ENCODE results near the gene CHST11. TPM values are rescaled to one million over a fixed set of nuclear protein-coding genes. Genes with fewer than 3 reads are reported as not detected.

CHST11 gene
- total RNA-seq, 3 donors from 2014 or later: 12.5 to 16.4 (median 15.5) TPM

GRCh38 chr12:104460041-104460719 is 3.4 kb downstream of the CHST11 start:
- intact Hi-C loops (cut with DNase I; ENCODE audit: low total_unique reads): loop anchor here (2.0 kb wide), 1 partner anchor 307 kb away; no protein-coding TSS in a partner anchor
- Histone ChIP-seq H3K4me3 (no peak overlapping the region), H3K4me1 (no peaks in the 10 kb centered on the region), H3K27ac (no peak overlapping the region), H3K36me3 (no peaks in the 10 kb centered on the region), H3K9me3 (no peaks in the 10 kb centered on the region), H3K27me3 (no peaks in the 10 kb centered on the region)
- TF ChIP-seq POLR2A (IDR thresholded peaks at IDR 0.05) (no peak), POLR2AphosphoS5 (IDR thresholded peaks at IDR 0.05) (no peak)
- TF ChIP-seq, protein P1, sequence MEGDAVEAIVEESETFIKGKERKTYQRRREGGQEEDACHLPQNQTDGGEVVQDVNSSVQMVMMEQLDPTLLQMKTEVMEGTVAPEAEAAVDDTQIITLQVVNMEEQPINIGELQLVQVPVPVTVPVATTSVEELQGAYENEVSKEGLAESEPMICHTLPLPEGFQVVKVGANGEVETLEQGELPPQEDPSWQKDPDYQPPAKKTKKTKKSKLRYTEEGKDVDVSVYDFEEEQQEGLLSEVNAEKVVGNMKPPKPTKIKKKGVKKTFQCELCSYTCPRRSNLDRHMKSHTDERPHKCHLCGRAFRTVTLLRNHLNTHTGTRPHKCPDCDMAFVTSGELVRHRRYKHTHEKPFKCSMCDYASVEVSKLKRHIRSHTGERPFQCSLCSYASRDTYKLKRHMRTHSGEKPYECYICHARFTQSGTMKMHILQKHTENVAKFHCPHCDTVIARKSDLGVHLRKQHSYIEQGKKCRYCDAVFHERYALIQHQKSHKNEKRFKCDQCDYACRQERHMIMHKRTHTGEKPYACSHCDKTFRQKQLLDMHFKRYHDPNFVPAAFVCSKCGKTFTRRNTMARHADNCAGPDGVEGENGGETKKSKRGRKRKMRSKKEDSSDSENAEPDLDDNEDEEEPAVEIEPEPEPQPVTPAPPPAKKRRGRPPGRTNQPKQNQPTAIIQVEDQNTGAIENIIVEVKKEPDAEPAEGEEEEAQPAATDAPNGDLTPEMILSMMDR (IDR thresholded peaks at IDR 0.05): no peak
- no peak for DNase-seq (ENCODE audit: low spot score in 2 of 2)

- Histone ChIP-seq H3K9me3 (no peaks in the 10 kb centered on the region), H3K4me3 (no peak overlapping the region), H3K4me1 (no peaks in the 10 kb centered on the region), H3K27ac (no peak overlapping the region), H3K27me3 (no peaks in the 10 kb centered on the region), H3K36me3 (no peaks in the 10 kb centered on the region)
- no peak for TF ChIP-seq POLR2A (IDR thresholded peaks at IDR 0.05)
- no peak for TF ChIP-seq POLR2AphosphoS5 (IDR thresholded peaks at IDR 0.05)
- TF ChIP-seq, protein P1 (IDR thresholded peaks at IDR 0.05): no peak
- intact Hi-C loops (cut with DNase I; ENCODE audit: low total_unique reads): loop anchor here (2.0 kb wide), 1 partner anchor 306 kb away; no protein-coding TSS in a partner anchor
- DNase-seq (ENCODE audit: low spot score in 2 of 2): no peak
These were observed 4.4 kb downstream of the CHST11 start for GRCh38 chr12:104460973-104461698.

GRCh38 chr12:104462325-104462724 is 5.6 kb downstream of the CHST11 start:
- no peaks in the 10 kb centered on the region for H3K4me1 ChIP-seq
- H3K27me3 ChIP-seq: no peaks in the 10 kb centered on the region
- DNase-seq (ENCODE audit: low spot score in 2 of 2): no peak
- no peaks in the 10 kb centered on the region for H3K36me3 ChIP-seq
- H3K27ac ChIP-seq: no peak overlapping the region
- intact Hi-C loops (cut with DNase I; ENCODE audit: low total_unique reads): no loop called here
- no peak overlapping the region for H3K4me3 ChIP-seq
- TF ChIP-seq, protein P1 (IDR thresholded peaks at IDR 0.05): no peak
- no peak for TF ChIP-seq POLR2AphosphoS5 (IDR thresholded peaks at IDR 0.05)
- no peak for TF ChIP-seq POLR2A (IDR thresholded peaks at IDR 0.05)
- no peaks in the 10 kb centered on the region for H3K9me3 ChIP-seq

DNA sequence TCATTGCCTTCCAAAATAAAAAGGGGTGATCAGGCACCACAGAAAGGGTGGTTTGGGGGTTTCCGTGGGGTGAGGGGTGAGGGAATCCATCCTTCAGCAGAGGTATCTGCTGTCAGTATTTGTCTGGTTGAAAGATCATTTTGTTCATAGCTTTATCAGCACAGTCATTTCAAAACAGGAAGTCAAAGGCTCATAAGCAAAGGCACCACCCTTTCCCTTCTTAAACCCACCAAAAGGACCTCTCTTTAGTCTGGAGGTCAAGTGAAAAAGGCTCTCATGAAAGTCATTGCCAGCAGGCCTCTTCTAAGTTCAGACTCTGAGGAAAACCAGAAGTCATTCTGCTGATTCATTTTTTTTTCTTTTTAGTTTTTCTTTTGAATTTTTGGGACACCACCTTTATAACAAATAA is 6.2 kb downstream of the CHST11 start:
- Histone ChIP-seq H3K36me3 (no peaks in the 10 kb centered on the region), H3K27me3 (no peaks in the 10 kb centered on the region), H3K27ac (peak overlapping the region in 1 of 2 donors; percentile 8), H3K9me3 (no peaks in the 10 kb centered on the region), H3K4me1 (no peaks in the 10 kb centered on the region), H3K4me3 (no peak overlapping the region)
- TF ChIP-seq POLR2AphosphoS5 (IDR thresholded peaks at IDR 0.05) (no peak), POLR2A (IDR thresholded peaks at IDR 0.05) (no peak)
- TF ChIP-seq, protein P1 (IDR thresholded peaks at IDR 0.05): no peak
- intact Hi-C loops (cut with DNase I; ENCODE audit: low total_unique reads): no loop called here
- DNase-seq (ENCODE audit: low spot score in 2 of 2): no peak

DNA sequence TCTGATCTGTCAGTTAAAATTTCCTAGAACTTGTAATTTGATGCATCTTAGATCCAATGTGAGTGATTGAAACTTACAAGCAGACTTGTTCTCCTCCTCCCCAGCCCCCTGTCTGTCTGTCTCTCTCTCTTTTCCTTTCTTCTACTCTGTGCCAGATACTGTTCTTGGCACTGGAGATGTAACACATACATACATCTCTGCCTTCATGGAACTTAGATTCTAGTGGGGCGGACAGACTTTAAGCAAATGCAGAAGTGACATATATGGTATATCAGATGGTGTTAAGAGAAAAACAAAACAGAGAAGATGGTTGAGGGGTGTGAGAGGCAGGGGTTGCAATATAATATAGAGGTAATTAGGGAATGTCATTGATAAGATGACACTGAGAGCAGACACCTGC is 6.6 kb downstream of the CHST11 start:
- TF ChIP-seq POLR2A (IDR thresholded peaks at IDR 0.05) (no peak), POLR2AphosphoS5 (IDR thresholded peaks at IDR 0.05) (no peak)
- TF ChIP-seq, protein P1 (IDR thresholded peaks at IDR 0.05): no peak
- DNase-seq (ENCODE audit: low spot score in 2 of 2): no peak
- H3K36me3 ChIP-seq: no peaks in the 10 kb centered on the region
- H3K9me3 ChIP-seq: no peaks in the 10 kb centered on the region
- H3K27me3 ChIP-seq: no peaks in the 10 kb centered on the region
- no peak overlapping the region for H3K4me3 ChIP-seq
- no peaks in the 10 kb centered on the region for H3K4me1 ChIP-seq
- intact Hi-C loops (cut with DNase I; ENCODE audit: low total_unique reads): no loop called here
- H3K27ac ChIP-seq: no peak overlapping the region

Data from breast epithelium (tissue), 4 donors.